WERI-Rb-1 (cell line): ENCODE data around the gene NRF1.

ENCODE experiments used
- DNase-seq: peaks from one replicate; pipeline ENCODE4 v3.0.0-alpha.2; 2020
- H3K27ac ChIP-seq: fragments of 250-450 bp; sonication (Bioruptor Pico); 2 replicates; pipeline ENCODE4 v1.5.1; 2020; ENCODE audit warnings: mild to moderate bottlenecking, moderate library complexity
- H3K27me3 ChIP-seq: fragments of 250-450 bp; sonication (Bioruptor Pico); 2 replicates; pipeline ENCODE4 v1.5.1; 2021; ENCODE audit warnings: mild to moderate bottlenecking, low read depth, moderate library complexity; ENCODE audit not compliant: insufficient read depth, severe bottlenecking
- H3K36me3 ChIP-seq: fragments of 250-450 bp; sonication (Bioruptor Pico); 2 replicates; pipeline ENCODE4 v1.5.1; 2020; ENCODE audit warnings: mild to moderate bottlenecking, moderate library complexity
- H3K4me3 ChIP-seq: 2 replicates; pipeline ENCODE4 v1.5.1; 2011; ENCODE audit warnings: low read depth, mild to moderate bottlenecking, control low read depth, low read length
- H3K9me3 ChIP-seq: fragments of 250-450 bp; sonication (Bioruptor Pico); 2 replicates; pipeline ENCODE4 v1.5.1; 2021; ENCODE audit warnings: mild to moderate bottlenecking, moderate library complexity; ENCODE audit not compliant: severe bottlenecking
- CTCF ChIP-seq: IDR thresholded peaks from 2 replicates; pipeline ENCODE4 v1.5.1; 2011; ENCODE audit warnings: low read depth, mild to moderate bottlenecking, control low read depth, inconsistent platforms, low read length

Gene NRF1

GRCh38 chr7:129803546-129804081 lies 192.1 kb downstream of the NRF1 start:
- Histone ChIP-seq H3K27me3 (no peaks in the 10 kb centered on the region), H3K36me3 (no peaks in the 10 kb centered on the region)

GRCh38 chr7:129804111-129804889 lies 192.8 kb downstream of the NRF1 start:
- Histone ChIP-seq H3K4me3 (no peak overlapping the region), H3K27me3 (no peaks in the 10 kb centered on the region), H3K27ac (no peak overlapping the region), H3K36me3 (no peaks in the 10 kb centered on the region), H3K9me3 (no peaks in the 10 kb centered on the region)
- no peak for TF ChIP-seq CTCF
- DNase-seq: no peak

More at GRCh38 chr7:129803546-129804081, 192.1 kb downstream of the NRF1 start:
- no peak overlapping the region for H3K4me3 ChIP-seq
- no peak for TF ChIP-seq CTCF
- no peak overlapping the region for H3K27ac ChIP-seq
- no peak for DNase-seq
- no peaks in the 10 kb centered on the region for H3K9me3 ChIP-seq

GRCh38 chr7:129804890-129805719 lies 193.6 kb downstream of the NRF1 start:
- no peak for DNase-seq
- H3K9me3 ChIP-seq: no peaks in the 10 kb centered on the region
- no peak overlapping the region for H3K27ac ChIP-seq

More at GRCh38 chr7:129804890-129805719, 193.6 kb downstream of the NRF1 start:
- H3K27me3 ChIP-seq: no peaks in the 10 kb centered on the region
- no peak for TF ChIP-seq CTCF
- H3K36me3 ChIP-seq: no peaks in the 10 kb centered on the region
- H3K4me3 ChIP-seq: no peak overlapping the region
